ENCODE results near the gene CADM2. TPM values are rescaled to one million over a fixed set of nuclear protein-coding genes. Genes with fewer than 3 reads are reported as not detected.

The CADM2 gene
- total RNA-seq, 1 experiment from 2014 or later: not detected

DNA sequence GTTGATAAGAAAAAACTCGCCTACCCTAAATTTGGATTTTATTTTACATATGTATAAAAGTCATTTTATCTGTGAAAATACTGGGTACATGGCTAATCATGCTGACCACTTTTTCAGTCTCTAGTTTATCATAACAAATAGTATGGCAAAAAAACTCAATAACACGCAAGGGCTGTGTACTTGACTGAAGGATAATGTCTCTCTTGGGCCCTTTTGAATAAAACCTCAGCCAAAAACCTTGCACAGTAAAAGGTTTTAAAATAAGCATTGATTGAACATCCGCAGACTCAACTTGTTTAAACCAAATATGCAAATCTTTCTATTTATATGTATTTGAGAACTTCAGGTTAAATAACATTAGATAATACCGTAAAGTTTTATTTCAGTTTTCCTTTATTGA is 285.3 kb downstream of the CADM2 start:
- Mint-ChIP-seq H3K36me3 (ENCODE audit: insufficient read depth, unreplicated experiment) (no peaks in the 10 kb centered on the region), H3K27me3 (ENCODE audit: insufficient read depth, unreplicated experiment) (no peaks in the 10 kb centered on the region), H3K27ac (ENCODE audit: unreplicated experiment) (no peak overlapping the region), H3K4me1 (ENCODE audit: low read depth, unreplicated experiment) (no peaks in the 10 kb centered on the region), H3K9me3 (ENCODE audit: unreplicated experiment) (no peaks in the 10 kb centered on the region), H3K4me3 (ENCODE audit: unreplicated experiment) (no peak overlapping the region)
- Histone ChIP-seq H3K36me3 (ENCODE audit: control insufficient read depth, insufficient read depth, low read length) (no peaks in the 10 kb centered on the region), H3K4me3 (ENCODE audit: low read depth, low read length) (no peak overlapping the region), H3K27me3 (replicated peaks; ENCODE audit: control insufficient read depth, insufficient read depth, low read length) (no peaks in the 10 kb centered on the region), H3K9me3 (no peaks in the 10 kb centered on the region), H3K4me1 (no peaks in the 10 kb centered on the region)
- TF ChIP-seq, protein P1, sequence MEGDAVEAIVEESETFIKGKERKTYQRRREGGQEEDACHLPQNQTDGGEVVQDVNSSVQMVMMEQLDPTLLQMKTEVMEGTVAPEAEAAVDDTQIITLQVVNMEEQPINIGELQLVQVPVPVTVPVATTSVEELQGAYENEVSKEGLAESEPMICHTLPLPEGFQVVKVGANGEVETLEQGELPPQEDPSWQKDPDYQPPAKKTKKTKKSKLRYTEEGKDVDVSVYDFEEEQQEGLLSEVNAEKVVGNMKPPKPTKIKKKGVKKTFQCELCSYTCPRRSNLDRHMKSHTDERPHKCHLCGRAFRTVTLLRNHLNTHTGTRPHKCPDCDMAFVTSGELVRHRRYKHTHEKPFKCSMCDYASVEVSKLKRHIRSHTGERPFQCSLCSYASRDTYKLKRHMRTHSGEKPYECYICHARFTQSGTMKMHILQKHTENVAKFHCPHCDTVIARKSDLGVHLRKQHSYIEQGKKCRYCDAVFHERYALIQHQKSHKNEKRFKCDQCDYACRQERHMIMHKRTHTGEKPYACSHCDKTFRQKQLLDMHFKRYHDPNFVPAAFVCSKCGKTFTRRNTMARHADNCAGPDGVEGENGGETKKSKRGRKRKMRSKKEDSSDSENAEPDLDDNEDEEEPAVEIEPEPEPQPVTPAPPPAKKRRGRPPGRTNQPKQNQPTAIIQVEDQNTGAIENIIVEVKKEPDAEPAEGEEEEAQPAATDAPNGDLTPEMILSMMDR (IDR thresholded peaks at IDR 0.05; ENCODE audit: insufficient read depth in 1 of 2, low read depth in 1 of 2, low read length in 1 of 2, severe bottlenecking in 1 of 2, unreplicated experiment in 1 of 2): no peak
- DNase-seq: no peak
- CTCF ChIA-PET: no interaction called here
- intact Hi-C loops (cut with micrococcal nuclease; ENCODE audit: unreplicated experiment): no loop called here
- BruUV-seq (replicated peaks): no TSS peak
- POLR2A ChIA-PET: no interaction called here

DNA sequence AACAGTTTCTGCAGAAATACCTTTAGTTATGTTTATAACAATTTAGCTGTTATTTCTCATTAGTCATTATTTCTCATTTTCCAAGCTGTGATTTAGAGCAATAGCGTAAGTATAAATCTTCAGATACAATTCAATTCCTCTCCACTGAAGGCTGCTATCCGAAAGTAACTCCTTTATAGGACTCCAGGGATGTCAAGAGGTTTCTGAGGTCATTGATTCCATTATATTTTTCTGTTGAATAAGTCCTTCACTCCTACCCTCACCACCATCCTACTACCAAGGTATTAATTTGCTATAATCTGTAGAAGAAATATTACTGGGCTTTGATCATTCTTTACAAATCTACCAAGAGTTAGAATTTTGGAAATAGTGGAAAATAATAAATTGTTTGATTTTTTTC is 285.7 kb downstream of the CADM2 start:
- no peak overlapping the region for H3K4me3 ChIP-seq (ENCODE audit: low read depth, low read length)
- H3K36me3 ChIP-seq (ENCODE audit: control insufficient read depth, insufficient read depth, low read length): no peaks in the 10 kb centered on the region
- no peaks in the 10 kb centered on the region for H3K27me3 Mint-ChIP-seq (ENCODE audit: insufficient read depth, unreplicated experiment)
- TF ChIP-seq, protein P1 (IDR thresholded peaks at IDR 0.05; ENCODE audit: insufficient read depth in 1 of 2, low read depth in 1 of 2, low read length in 1 of 2, severe bottlenecking in 1 of 2, unreplicated experiment in 1 of 2): no peak
- H3K27me3 ChIP-seq (replicated peaks; ENCODE audit: control insufficient read depth, insufficient read depth, low read length): no peaks in the 10 kb centered on the region
- H3K36me3 Mint-ChIP-seq (ENCODE audit: insufficient read depth, unreplicated experiment): no peaks in the 10 kb centered on the region
- ChIA-PET CTCF (no interaction called here), POLR2A (no interaction called here)
- no peak for DNase-seq
- no peaks in the 10 kb centered on the region for H3K4me1 ChIP-seq
- no peaks in the 10 kb centered on the region for H3K9me3 Mint-ChIP-seq (ENCODE audit: unreplicated experiment)
- H3K27ac Mint-ChIP-seq (ENCODE audit: unreplicated experiment): no peak overlapping the region
- H3K4me3 Mint-ChIP-seq (ENCODE audit: unreplicated experiment): no peak overlapping the region
- no peaks in the 10 kb centered on the region for H3K4me1 Mint-ChIP-seq (ENCODE audit: low read depth, unreplicated experiment)
- intact Hi-C loops (cut with micrococcal nuclease; ENCODE audit: unreplicated experiment): no loop called here
- H3K9me3 ChIP-seq: no peaks in the 10 kb centered on the region
- BruUV-seq (replicated peaks): no TSS peak

DNA sequence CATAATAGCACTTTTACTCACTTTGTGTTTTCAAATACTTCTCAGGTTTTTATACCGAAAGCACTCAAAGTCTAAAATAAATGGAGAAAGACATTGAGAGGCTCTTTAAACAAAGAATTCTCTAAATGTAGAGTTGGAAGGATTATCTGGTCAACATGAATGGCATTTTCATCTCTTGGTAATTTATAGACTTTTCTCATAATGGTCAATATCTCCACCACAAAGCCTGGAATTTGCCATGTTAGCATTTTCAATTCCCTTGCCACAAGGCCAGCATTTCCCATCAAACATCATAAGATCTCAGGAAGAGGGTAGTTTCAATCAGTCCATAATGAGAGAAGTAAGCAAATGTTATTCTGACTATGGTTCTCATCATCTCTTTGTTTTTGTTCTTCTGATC is 293.0 kb downstream of the CADM2 start:
- TF ChIP-seq, protein P1 (IDR thresholded peaks at IDR 0.05; ENCODE audit: insufficient read depth in 1 of 2, low read depth in 1 of 2, low read length in 1 of 2, severe bottlenecking in 1 of 2, unreplicated experiment in 1 of 2): no peak
- no peaks in the 10 kb centered on the region for H3K36me3 Mint-ChIP-seq (ENCODE audit: insufficient read depth, unreplicated experiment)
- BruUV-seq (replicated peaks): no TSS peak
- H3K4me3 Mint-ChIP-seq (ENCODE audit: unreplicated experiment): no peak overlapping the region
- H3K9me3 ChIP-seq: no peaks in the 10 kb centered on the region
- no peaks in the 10 kb centered on the region for H3K27me3 ChIP-seq (replicated peaks; ENCODE audit: control insufficient read depth, insufficient read depth, low read length)
- no peak overlapping the region for H3K4me3 ChIP-seq (ENCODE audit: low read depth, low read length)
- H3K27me3 Mint-ChIP-seq (ENCODE audit: insufficient read depth, unreplicated experiment): peaks cover 3% of the 10 kb centered on the region
- no peak for DNase-seq
- intact Hi-C loops (cut with micrococcal nuclease; ENCODE audit: unreplicated experiment): no loop called here
- H3K4me1 Mint-ChIP-seq (ENCODE audit: low read depth, unreplicated experiment): no peaks in the 10 kb centered on the region
- CTCF ChIA-PET: no interaction called here
- no peaks in the 10 kb centered on the region for H3K9me3 Mint-ChIP-seq (ENCODE audit: unreplicated experiment)
- no peaks in the 10 kb centered on the region for H3K36me3 ChIP-seq (ENCODE audit: control insufficient read depth, insufficient read depth, low read length)
- no peaks in the 10 kb centered on the region for H3K4me1 ChIP-seq
- POLR2A ChIA-PET: no interaction called here
- H3K27ac Mint-ChIP-seq (ENCODE audit: unreplicated experiment): no peak overlapping the region

Data from Caco-2 (cell line).